HFFc6 (cell line): ENCODE data around the gene BCAS3. TPM values are rescaled to one million over a fixed set of nuclear protein-coding genes. Genes with fewer than 3 reads are reported as not detected.

Experiments
- DNase-seq: peaks from one replicate; pipeline ENCODE4 v3.0.0-alpha.2; 2018
- H3K27ac Mint-ChIP-seq: 2 replicates; pipeline ENCODE4 v1.8.0; 2020; ENCODE audit warnings: mild to moderate bottlenecking, mixed read lengths
- H3K27me3 Mint-ChIP-seq: 2 replicates; pipeline ENCODE4 v1.8.0; 2021; ENCODE audit warnings: mild to moderate bottlenecking, moderate library complexity, mixed read lengths; ENCODE audit not compliant: insufficient read depth
- H3K36me3 Mint-ChIP-seq: 2 replicates; pipeline ENCODE4 v1.8.0; 2021; ENCODE audit warnings: low read depth, mixed read lengths
- H3K4me1 Mint-ChIP-seq: 2 replicates; pipeline ENCODE4 v1.8.0; 2020; ENCODE audit warnings: low read depth, mixed read lengths
- H3K4me3 Mint-ChIP-seq: 2 replicates; pipeline ENCODE4 v1.8.0; 2020; ENCODE audit warnings: mild to moderate bottlenecking, moderate library complexity, mixed read lengths
- H3K9me3 Mint-ChIP-seq: 2 replicates; pipeline ENCODE4 v1.8.0; 2020; ENCODE audit warnings: mild to moderate bottlenecking, mixed read lengths
- CTCF ChIP-seq: fragments of 200-600 bp; sonication (generic); IDR thresholded peaks from 2 replicates; pipeline ENCODE4 v1.5.0; 2021; ENCODE audit warnings: antibody characterized with exemption, mild to moderate bottlenecking
- total RNA-seq, 6 experiments: library from RNA; stranded (reverse); fragmentation: NEBNext Ultra II Directional; extraction: Animal tissue kit (Norgen Biotek cat#: 25700); gene quantifications; 2 replicates in 1 of 6; 3 replicates in 5 of 6; pipeline ENCODE4 v1.2.3, GENCODE V29; 2021

The BCAS3 gene
- total RNA-seq, 6 experiments from 2014 or later = 9.8 to 13.8 (median 12.0) TPM

- Mint-ChIP-seq H3K4me3 (no peak overlapping the region), H3K27me3 (peaks cover 3% of the 10 kb centered on the region), H3K36me3 (no peaks in the 10 kb centered on the region), H3K9me3 (no peaks in the 10 kb centered on the region), H3K27ac (no peak overlapping the region), H3K4me1 (peaks cover 41% of the 10 kb centered on the region)
- TF ChIP-seq CTCF = no peak
- DNase-seq = no peak
Measured at GRCh38 chr17:61321344-61321743, 643.7 kb downstream of the BCAS3 start.

- Mint-ChIP-seq H3K4me1 (peaks cover 47% of the 10 kb centered on the region), H3K4me3 (no peak overlapping the region), H3K27me3 (peaks cover 3% of the 10 kb centered on the region), H3K36me3 (no peaks in the 10 kb centered on the region), H3K27ac (peak overlapping the region; percentile 86), H3K9me3 (no peaks in the 10 kb centered on the region)
- no peak for DNase-seq
- TF ChIP-seq CTCF = no peak
Measured at GRCh38 chr17:61322325-61323002, 644.8 kb downstream of the BCAS3 start.

- Mint-ChIP-seq H3K27ac (peak overlapping the region; percentile 86), H3K27me3 (peaks cover 3% of the 10 kb centered on the region), H3K4me3 (no peak overlapping the region), H3K9me3 (no peaks in the 10 kb centered on the region), H3K4me1 (peaks cover 47% of the 10 kb centered on the region), H3K36me3 (no peaks in the 10 kb centered on the region)
- TF ChIP-seq CTCF = no peak
- DNase-seq = no peak
Measured at GRCh38 chr17:61323003-61323908, 645.6 kb downstream of the BCAS3 start.

- Mint-ChIP-seq H3K4me3 (peak overlapping the region; percentile 55), H3K27me3 (no peaks in the 10 kb centered on the region; the same call in 1 of the 2 replicates), H3K9me3 (no peaks in the 10 kb centered on the region), H3K4me1 (peaks cover 47% of the 10 kb centered on the region), H3K36me3 (no peaks in the 10 kb centered on the region), H3K27ac (peak overlapping the region; percentile 86)
- no peak for TF ChIP-seq CTCF
- peak; percentile 38 for DNase-seq
Measured at GRCh38 chr17:61323909-61324868, 646.5 kb downstream of the BCAS3 start.

- Mint-ChIP-seq H3K36me3 (no peaks in the 10 kb centered on the region), H3K4me3 (peak overlapping the region; percentile 76), H3K4me1 (peaks cover 47% of the 10 kb centered on the region), H3K27me3 (no peaks in the 10 kb centered on the region; the same call in 1 of the 2 replicates), H3K9me3 (no peaks in the 10 kb centered on the region), H3K27ac (peak overlapping the region; percentile 86)
- no peak for DNase-seq
- TF ChIP-seq CTCF = no peak
Measured at GRCh38 chr17:61324950-61325349, 647.3 kb downstream of the BCAS3 start.
